PC-3 (cell line): ENCODE measurements around the gene CCDC85B. TPM values are rescaled to one million over a fixed set of nuclear protein-coding genes. Genes with fewer than 3 reads are reported as not detected.
A peak's percentile ranks its signal among the peaks of the same experiment; 100 is the strongest.

Experiments
- ATAC-seq: fragments of 200-7000 bp; cut with Tn5 transposase; 2 replicates; pipeline ENCODE4 v1.9.1; 2020; ENCODE audit warnings: mild to moderate bottlenecking, moderate library complexity
- BruUV-seq: library from RNA; stranded (reverse); fragments of 400-500 nt; replicated peaks from 2 replicates; lab custom pipeline; 2021; lab: Mats Ljungman, UMichigan
- CTCF ChIA-PET: fragments of 300-600 bp; sonication (Branson Sonifier 250); formaldehyde crosslinking; loops from one replicate; lab custom pipeline; 2022; ENCODE audit warnings: antibody characterized with exemption; lab: Charles Lee
- POLR2A ChIA-PET: fragments of 300-600 bp; sonication (Branson Sonifier 250); formaldehyde crosslinking; loops from one replicate; lab custom pipeline; 2022; ENCODE audit warnings: antibody characterized with exemption; ENCODE audit not compliant: unreplicated experiment; lab: Charles Lee
- DNase-seq: peaks from one replicate; pipeline ENCODE4 v3.0.0-alpha.2; 2015
- H2AFZ ChIP-seq: fragments of 300-600 bp; sonication (generic); 2 replicates; pipeline ENCODE4 v1.6.0; 2016; ENCODE audit warnings: antibody characterized with exemption, low read length
- H3F3A ChIP-seq: fragments of 300-600 bp; sonication (generic); one replicate; pipeline ENCODE4 v1.6.0; 2017; ENCODE audit warnings: antibody characterized with exemption, low read length, control low read depth, mild to moderate bottlenecking; ENCODE audit not compliant: unreplicated experiment
- H3K27ac ChIP-seq: fragments of 300-600 bp; sonication (generic); 2 replicates; pipeline ENCODE4 v1.5.1; 2016; ENCODE audit warnings: mild to moderate bottlenecking, low read length
- H3K27me3 ChIP-seq: fragments of 300-600 bp; sonication (generic); 2 replicates; pipeline ENCODE4 v1.6.1; 2016; ENCODE audit warnings: low read length, mixed read lengths
- H3K36me3 ChIP-seq: fragments of 300-600 bp; sonication (generic); 2 replicates; pipeline ENCODE4 v1.6.1; 2016; ENCODE audit warnings: low read depth, mixed run types, low read length, mixed read lengths
- H3K4me1 ChIP-seq: fragments of 300-600 bp; sonication (generic); 2 replicates; pipeline ENCODE4 v1.5.1; 2016; ENCODE audit warnings: low read length; ENCODE audit not compliant: insufficient read depth
- H3K4me2 ChIP-seq: fragments of 300-600 bp; sonication (generic); 2 replicates; pipeline ENCODE4 v1.6.0; 2016; ENCODE audit warnings: low read length
- H3K4me3 ChIP-seq: fragments of 300-600 bp; sonication (generic); 2 replicates; pipeline ENCODE4 v1.5.1; 2016; ENCODE audit warnings: mild to moderate bottlenecking, low read length, mixed read lengths
- H3K79me2 ChIP-seq: fragments of 300-600 bp; sonication (generic); 2 replicates; pipeline ENCODE4 v1.6.1; 2017; ENCODE audit warnings: low read length, mixed read lengths
- H3K9ac ChIP-seq: fragments of 300-600 bp; sonication (generic); 2 replicates; pipeline ENCODE4 v1.6.0; 2016; ENCODE audit warnings: mild to moderate bottlenecking, low read length
- H3K9me2 ChIP-seq: fragments of 300-600 bp; sonication (generic); replicated peaks from 2 replicates; pipeline ENCODE4 v1.6.1; 2016; ENCODE audit warnings: mixed run types, low read length, mixed read lengths
- H3K9me3 ChIP-seq: fragments of 300-600 bp; sonication (generic); 2 replicates; pipeline ENCODE4 v1.6.1; 2016; ENCODE audit warnings: low read length, mixed read lengths
- H4K20me1 ChIP-seq: fragments of 300-600 bp; sonication (generic); 2 replicates; pipeline ENCODE4 v1.6.1; 2016; ENCODE audit warnings: low read length, mixed read lengths
- EZH2 ChIP-seq: fragments of 300-600 bp; sonication (generic); IDR thresholded peaks from one replicate; pipeline ENCODE4 v1.6.1; 2017; ENCODE audit warnings: antibody characterized with exemption, mild to moderate bottlenecking, low read length; ENCODE audit not compliant: unreplicated experiment
- EZH2phosphoT487 ChIP-seq: fragments of 300-600 bp; sonication (generic); IDR thresholded peaks from 2 replicates; pipeline ENCODE4 v1.6.1; 2018; ENCODE audit warnings: mild to moderate bottlenecking, antibody characterized with exemption, low read length, borderline replicate concordance
- intact Hi-C: fragments of 100-400 bp; cut with micrococcal nuclease; formaldehyde crosslinking; loops from 2 replicates; pipeline ENCODE4 v1.9.0; 2023
- total RNA-seq: library from RNA; depleted of rRNA; stranded (reverse); fragments of >200 nt; gene quantifications from 2 replicates; pipeline ENCODE4 v1.2.3, GENCODE V29; 2014
- TF ChIP-seq, protein P1 (sequence below): fragments of 300-600 bp; sonication (generic); conservative IDR thresholded peaks from 2 replicates; pipeline ENCODE4 v1.5.1; 2017; ENCODE audit warnings: antibody characterized with exemption, low read depth, mild to moderate bottlenecking, low read length

Gene CCDC85B
- total RNA-seq, 1 experiment from 2014 or later, result 207 TPM

DNA sequence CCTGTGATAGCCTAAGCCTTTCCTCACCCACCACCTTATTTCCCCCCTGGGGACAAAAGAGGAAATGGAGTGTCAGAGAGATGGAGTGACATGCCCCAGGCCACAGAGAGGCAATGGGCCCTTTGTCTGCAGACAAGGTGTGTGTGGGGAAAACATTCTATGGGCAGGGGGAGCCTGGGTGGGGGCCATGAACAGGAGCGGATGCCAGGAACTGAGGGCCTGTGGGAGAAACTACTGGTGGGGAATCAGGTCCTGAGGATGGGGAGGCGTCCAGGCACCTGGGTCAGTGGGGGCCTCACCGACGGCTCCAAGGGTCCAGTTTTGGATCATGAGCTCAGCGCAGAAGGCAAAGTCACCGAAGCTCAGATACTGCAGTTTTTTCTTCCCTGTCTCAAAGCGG lies 5.2 kb upstream of the CCDC85B start:
- no peaks in the 10 kb centered on the region for H4K20me1 ChIP-seq
- H3K36me3 ChIP-seq, result peaks cover 37% of the 10 kb centered on the region
- no peaks in the 10 kb centered on the region for H3K9me2 ChIP-seq

DNA sequence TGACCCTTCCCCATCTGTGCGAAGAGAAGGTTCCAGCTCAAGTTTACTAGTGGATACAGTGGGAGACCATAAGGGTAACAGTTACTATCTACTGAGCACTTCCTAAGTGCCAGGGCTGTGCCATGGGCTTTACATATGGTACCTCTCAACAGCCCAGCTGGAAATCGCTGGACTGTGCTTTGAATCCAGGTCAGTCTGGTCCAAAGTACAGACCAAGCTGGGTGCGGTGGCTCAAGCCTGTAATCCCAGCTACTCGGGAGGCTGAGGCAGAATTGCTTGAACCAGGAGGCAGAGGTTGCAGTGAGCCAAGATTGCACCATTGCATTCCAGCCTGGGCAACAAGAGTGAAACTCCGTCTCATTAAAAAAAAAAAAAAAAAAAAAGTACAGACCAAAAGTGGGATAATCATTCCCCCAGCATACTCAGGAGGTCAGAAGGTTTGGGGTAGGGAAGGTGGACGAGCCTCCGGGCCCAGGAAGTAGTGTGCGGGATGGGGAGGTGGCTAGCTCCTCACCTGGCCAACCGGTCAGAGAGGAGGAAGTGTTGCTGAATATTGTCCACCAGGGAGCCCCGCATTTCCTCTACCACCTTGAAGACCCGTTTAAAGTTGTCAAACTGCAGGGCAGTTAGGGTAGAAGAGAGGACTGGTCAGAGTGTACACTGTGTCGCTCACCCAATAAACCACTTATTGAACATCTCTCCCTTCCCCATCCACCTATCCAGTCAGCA lies 4.5 kb upstream of the CCDC85B start:
- no peaks in the 10 kb centered on the region for H3K9me3 ChIP-seq
- no TSS peak for BruUV-seq
- CTCF ChIA-PET, result interaction anchor here (0.6 to 2.0 kb wide), 3 partner anchors 26 to 159 kb away, joined by 3 to 14 read pairs (median 9); partner anchors contain the start of gene MUS81
- peaks cover 36% of the 10 kb centered on the region for H3K79me2 ChIP-seq
- POLR2A ChIA-PET, result no interaction called here
- DNase-seq (no peak), ATAC-seq (no peak)
- H4K20me1 ChIP-seq, result no peaks in the 10 kb centered on the region
- no peaks in the 10 kb centered on the region for H3K27me3 ChIP-seq
- H3K4me2 ChIP-seq, result peak overlapping the region; percentile 96; the same call in 1 of the 2 replicates
- no peak overlapping the region for H3K27ac ChIP-seq
- intact Hi-C loops, result no loop called here
- no peak overlapping the region for H3K4me3 ChIP-seq
- TF ChIP-seq EZH2 (no peak), EZH2phosphoT487 (no peak)
- TF ChIP-seq, protein P1, sequence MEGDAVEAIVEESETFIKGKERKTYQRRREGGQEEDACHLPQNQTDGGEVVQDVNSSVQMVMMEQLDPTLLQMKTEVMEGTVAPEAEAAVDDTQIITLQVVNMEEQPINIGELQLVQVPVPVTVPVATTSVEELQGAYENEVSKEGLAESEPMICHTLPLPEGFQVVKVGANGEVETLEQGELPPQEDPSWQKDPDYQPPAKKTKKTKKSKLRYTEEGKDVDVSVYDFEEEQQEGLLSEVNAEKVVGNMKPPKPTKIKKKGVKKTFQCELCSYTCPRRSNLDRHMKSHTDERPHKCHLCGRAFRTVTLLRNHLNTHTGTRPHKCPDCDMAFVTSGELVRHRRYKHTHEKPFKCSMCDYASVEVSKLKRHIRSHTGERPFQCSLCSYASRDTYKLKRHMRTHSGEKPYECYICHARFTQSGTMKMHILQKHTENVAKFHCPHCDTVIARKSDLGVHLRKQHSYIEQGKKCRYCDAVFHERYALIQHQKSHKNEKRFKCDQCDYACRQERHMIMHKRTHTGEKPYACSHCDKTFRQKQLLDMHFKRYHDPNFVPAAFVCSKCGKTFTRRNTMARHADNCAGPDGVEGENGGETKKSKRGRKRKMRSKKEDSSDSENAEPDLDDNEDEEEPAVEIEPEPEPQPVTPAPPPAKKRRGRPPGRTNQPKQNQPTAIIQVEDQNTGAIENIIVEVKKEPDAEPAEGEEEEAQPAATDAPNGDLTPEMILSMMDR, result no peak
- H3K4me1 ChIP-seq, result peaks cover 31% of the 10 kb centered on the region
- H3K9me2 ChIP-seq, result no peaks in the 10 kb centered on the region
- H3F3A ChIP-seq, result peaks cover 7% of the 10 kb centered on the region
- H3K36me3 ChIP-seq, result peaks cover 37% of the 10 kb centered on the region
- no peak overlapping the region for H3K9ac ChIP-seq
- H2AFZ ChIP-seq, result no peak overlapping the region

More for the DNA sequence above, 5.2 kb upstream of the CCDC85B start:
- CTCF ChIA-PET, result interaction anchor here (0.5 to 2.0 kb wide), 9 partner anchors 16 to 384 kb away, joined by 3 to 14 read pairs (median 5); partner anchors contain the start of gene MUS81
- H3K79me2 ChIP-seq, result peaks cover 36% of the 10 kb centered on the region
- H3K27me3 ChIP-seq, result no peaks in the 10 kb centered on the region
- no peak overlapping the region for H3K4me3 ChIP-seq
- H3K27ac ChIP-seq, result no peak overlapping the region
- no peak overlapping the region for H2AFZ ChIP-seq
- no peak overlapping the region for H3K9ac ChIP-seq
- H3K4me2 ChIP-seq, result no peak overlapping the region
- H3K4me1 ChIP-seq, result peaks cover 30% of the 10 kb centered on the region
- no TSS peak for BruUV-seq
- H3F3A ChIP-seq, result peaks cover 7% of the 10 kb centered on the region
- ATAC-seq, result no peak
- DNase-seq, result no peak
- TF ChIP-seq, protein P1, result no peak
- no peak for TF ChIP-seq EZH2phosphoT487
- TF ChIP-seq EZH2, result no peak
- intact Hi-C loops, result no loop called here
- POLR2A ChIA-PET, result interaction anchor here (0.6 kb wide), 1 partner anchor 27 kb away, joined by 4 read pairs; no protein-coding TSS in a partner anchor
- no peaks in the 10 kb centered on the region for H3K9me3 ChIP-seq
